Lower leg skin (tissue), 4 donors: ENCODE measurements around the gene ADORA2B. TPM values are rescaled to one million over a fixed set of nuclear protein-coding genes. Genes with fewer than 3 reads are reported as not detected.
"Not testable (repeated sequence)": the region's sequence is repeated elsewhere in the genome, so short reads cannot be mapped to it uniquely, and the experiment has no call there.

ENCODE experiments used
- DNase-seq, 2 donors: peaks; one replicate each; pipeline ENCODE4 v3.0.0-alpha.2; 2019; ENCODE audit warnings: low spot score in 2 of 2
- H3K4me3 ChIP-seq: fragments of 200-600 bp; sonication (generic); 2 replicates; pipeline ENCODE4 v1.5.1; 2017; ENCODE audit warnings: mild to moderate bottlenecking, low read depth; ENCODE audit not compliant: poor library complexity, severe bottlenecking
- CTCF ChIP-seq, 3 donors: fragments of 450-650 bp; IDR thresholded peaks; one replicate each; pipeline ENCODE4 v1.5.1; 2016; ENCODE audit warnings: antibody characterized with exemption in 3 of 3, mild to moderate bottlenecking in 3 of 3, moderate library complexity in 2 of 3
- POLR2A ChIP-seq, 2 donors: fragments of 450-650 bp; IDR thresholded peaks; one replicate each; pipeline ENCODE4 v1.6.1; 2016 to 2017; ENCODE audit warnings: antibody characterized with exemption in 2 of 2, mild to moderate bottlenecking in 1 of 2, moderate library complexity in 1 of 2
- WGBS, 2 donors: methylation state at CpG; one replicate each; pipeline ENCODE4 v1.1.5; 2018; 5-methylcytosine and 5-hydroxymethylcytosine counted together
- intact Hi-C: fragments of 100-400 bp; cut with DNase I; formaldehyde crosslinking; loops from one replicate; pipeline ENCODE4 v1.15.0; 2023; ENCODE audit warnings: low total_unique reads
- total RNA-seq, 4 donors: library from RNA; depleted of rRNA; stranded (reverse); fragments of >200 nt; gene quantifications; one replicate each; pipeline ENCODE4 v1.1.0, GENCODE V29; 2016

Gene ADORA2B
- total RNA-seq, 4 donors from 2014 or later: 21.2 to 37.0 (median 29.8) TPM

DNA sequence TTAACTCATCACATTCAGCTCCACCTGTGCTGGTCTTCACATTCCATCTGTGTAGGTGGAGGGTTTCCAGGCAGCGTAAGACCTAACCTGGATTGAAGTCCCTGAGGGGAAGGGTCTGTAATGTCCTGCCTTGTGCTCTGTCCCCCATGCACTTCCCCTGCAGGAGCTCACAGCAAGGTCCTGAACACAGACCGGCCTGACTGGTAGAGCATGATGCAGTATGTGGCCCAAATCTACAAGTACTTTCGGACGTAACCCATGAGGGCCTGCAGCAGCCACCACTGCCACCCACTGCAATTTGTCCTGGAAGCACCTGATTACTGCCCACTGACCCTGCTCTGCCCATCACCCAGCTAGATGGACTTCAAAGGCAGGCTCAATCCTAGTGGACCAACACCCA is 36.6 kb upstream of the ADORA2B start:
- peak in 1 of 2 donors; percentile 45 for DNase-seq
- H3K4me3 ChIP-seq: no peak overlapping the region
- 93% methylated on average over 4 of the region's 4 CpGs for WGBS, 2 donors
- intact Hi-C loops: no loop called here
- TF ChIP-seq CTCF (IDR thresholded peaks at IDR 0.05) (no peak), POLR2A (IDR thresholded peaks at IDR 0.05) (no peak)

- peak in 1 of 2 donors; percentile 46 for DNase-seq
- no peak overlapping the region for H3K4me3 ChIP-seq
- WGBS, 2 donors: 70 to 85% methylated on average over 8 to 9 of the region's 9 CpGs
- TF ChIP-seq POLR2A (IDR thresholded peaks at IDR 0.05) (no peak), CTCF (IDR thresholded peaks at IDR 0.05) (no peak)
- intact Hi-C loops: no loop called here
Measured at GRCh38 chr17:15909481-15909991, 35.4 kb upstream of the ADORA2B start.

DNA sequence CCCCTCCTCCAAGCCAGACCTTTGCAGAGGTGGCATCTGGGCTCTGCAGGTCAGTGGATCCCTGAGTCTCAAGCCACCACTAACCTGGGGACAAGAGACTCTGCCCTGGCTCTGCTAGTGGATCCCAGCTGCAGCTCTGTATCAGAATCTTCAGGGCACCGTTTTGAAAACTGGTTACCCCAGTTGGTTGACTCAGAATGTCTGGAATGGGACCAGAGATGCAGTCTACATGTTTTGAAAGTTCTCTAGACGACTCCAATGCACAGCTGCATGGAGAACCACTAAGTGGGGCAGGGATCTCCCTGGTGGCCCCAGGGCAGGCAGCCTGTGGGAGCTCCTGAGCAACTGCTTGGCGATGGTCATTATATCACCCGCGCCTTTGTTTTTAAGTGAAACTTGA is 34.1 kb upstream of the ADORA2B start:
- no peak overlapping the region for H3K4me3 ChIP-seq
- WGBS, 2 donors: 38 to 72% methylated on average over 5 of the region's 5 CpGs
- intact Hi-C loops: no loop called here
- TF ChIP-seq POLR2A (IDR thresholded peaks at IDR 0.05) (no peak), CTCF (IDR thresholded peaks at IDR 0.05) (no peak)
- peak; percentile 21 to 59 for DNase-seq

DNA sequence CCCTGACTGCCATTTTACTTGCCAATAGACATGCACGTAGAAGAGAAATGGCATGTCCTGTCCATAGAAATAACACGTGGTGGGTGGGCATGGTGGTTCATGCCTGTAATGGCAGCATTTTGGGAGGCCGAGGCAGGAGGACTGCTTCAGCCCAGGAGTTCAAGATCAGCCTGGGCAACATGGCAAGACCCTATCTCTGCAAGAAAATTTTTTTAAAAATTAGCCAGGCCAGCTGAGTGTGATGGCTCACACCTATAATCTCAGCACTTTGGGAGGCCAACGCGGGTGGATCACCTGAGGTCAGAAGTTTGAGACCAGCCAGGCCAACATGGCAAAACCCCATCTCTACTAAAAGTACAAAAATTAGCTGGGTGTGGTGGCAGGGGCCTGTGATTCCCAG is 33.2 kb upstream of the ADORA2B start:
- intact Hi-C loops, H3K4me3 ChIP-seq: not testable (repeated sequence)
- DNase-seq: peak in 1 of 2 donors; percentile 75
- 83 to 91% methylated on average over 5 of the region's 5 CpGs for WGBS, 2 donors

GRCh38 chr17:15912416-15912955 is 32.4 kb upstream of the ADORA2B start:
- DNase-seq: peak in 1 of 2 donors; percentile 67
- TF ChIP-seq POLR2A (IDR thresholded peaks at IDR 0.05) (no peak), CTCF (IDR thresholded peaks at IDR 0.05) (no peak)
- intact Hi-C loops: no loop called here
- H3K4me3 ChIP-seq: no peak overlapping the region
- 91 to 93% methylated on average over 9 of the region's 9 CpGs for WGBS, 2 donors

DNA sequence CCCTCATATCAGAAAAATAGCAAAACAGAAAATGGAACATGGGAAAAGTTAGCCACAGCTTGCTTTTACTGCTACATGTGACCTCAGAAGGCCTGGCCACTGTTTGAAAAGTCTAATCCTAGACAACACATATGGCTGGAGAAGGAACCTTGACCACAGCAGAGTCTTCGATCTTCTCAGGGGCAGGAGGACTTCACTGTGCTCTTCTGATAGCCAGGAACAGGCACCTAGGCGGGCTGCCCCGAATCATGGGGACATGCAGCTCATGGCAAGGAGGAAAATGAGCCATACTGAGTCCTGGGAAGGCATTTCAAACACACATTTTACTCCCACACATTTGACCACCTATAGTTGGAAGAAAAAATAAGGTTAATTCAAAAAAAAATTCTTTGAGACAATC is 31.1 kb upstream of the ADORA2B start:
- 90 to 92% methylated on average over 3 of the region's 3 CpGs for WGBS, 2 donors
- intact Hi-C loops: no loop called here
- no peak overlapping the region for H3K4me3 ChIP-seq
- peak in 1 of 2 donors; percentile 67 for DNase-seq
- TF ChIP-seq POLR2A (IDR thresholded peaks at IDR 0.05): no peak
- no peak for TF ChIP-seq CTCF (IDR thresholded peaks at IDR 0.05)
